SHP77 (cell line): Measurements from ENCODE around the gene ITGA1.
"Not testable (repeated sequence)": the region's sequence is repeated elsewhere in the genome, so short reads cannot be mapped to it uniquely, and the experiment has no call there.

Experiments used
- DNase-seq, 2 experiments: peaks; one replicate each; lab custom pipeline; 2025; lab: John Stamatoyannopoulos, UW

ITGA1 gene

DNA sequence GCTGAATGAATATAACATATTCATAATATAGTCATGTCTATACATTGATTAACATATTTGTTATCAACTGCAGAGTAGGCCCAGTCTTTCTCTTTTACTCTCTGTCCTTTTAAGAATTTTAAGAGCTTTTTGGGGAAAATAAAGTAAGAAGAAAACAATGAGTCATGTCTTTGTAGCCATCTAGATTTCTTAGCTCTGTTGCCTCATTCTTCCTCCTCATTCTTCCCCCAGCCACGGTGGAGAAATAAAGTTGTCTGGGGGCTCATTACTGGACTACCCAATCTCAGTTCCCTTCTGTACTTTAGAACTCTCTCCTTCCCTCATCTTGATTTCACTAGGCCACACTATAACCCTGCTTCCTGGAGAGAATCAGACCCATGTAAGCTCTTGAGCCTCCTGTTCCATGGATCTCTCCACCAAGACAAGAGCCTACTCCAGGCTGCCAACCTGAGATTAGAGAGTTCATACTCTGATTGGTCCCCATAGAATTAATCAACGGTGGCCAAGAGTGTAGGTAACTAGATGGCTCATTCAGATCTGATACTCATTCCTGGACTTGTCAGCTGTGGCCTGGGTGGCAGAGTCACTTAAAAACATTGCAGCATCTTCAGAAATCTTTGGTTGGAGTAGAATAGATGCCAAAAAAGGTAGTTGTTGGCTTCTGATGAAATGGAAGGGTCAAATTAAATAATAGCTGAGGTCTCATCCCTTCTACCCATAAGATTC is 44.2 kb downstream of the ITGA1 start:
- DNase-seq = no peak

DNA sequence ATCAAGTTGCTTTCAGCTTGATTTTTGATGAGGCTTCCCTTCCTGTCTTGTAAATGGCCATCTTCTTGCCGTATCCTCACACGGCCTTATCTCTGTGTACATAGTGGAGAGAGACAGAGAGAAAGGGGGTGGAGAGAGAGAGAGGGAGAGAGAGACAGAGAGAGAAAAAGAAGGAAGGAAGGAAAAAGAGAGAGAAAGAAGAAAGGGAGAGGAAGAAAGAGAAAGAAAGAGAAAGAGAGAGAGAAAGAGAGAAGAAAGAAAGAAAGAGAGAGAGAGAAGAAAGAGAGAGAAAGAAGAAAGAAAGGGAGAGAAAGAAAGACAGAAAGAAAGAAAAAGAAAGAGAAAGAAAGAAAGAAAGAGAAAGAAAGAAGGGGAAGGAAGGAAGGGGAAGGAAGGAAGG is 46.6 kb downstream of the ITGA1 start:
- no peak for DNase-seq

DNA sequence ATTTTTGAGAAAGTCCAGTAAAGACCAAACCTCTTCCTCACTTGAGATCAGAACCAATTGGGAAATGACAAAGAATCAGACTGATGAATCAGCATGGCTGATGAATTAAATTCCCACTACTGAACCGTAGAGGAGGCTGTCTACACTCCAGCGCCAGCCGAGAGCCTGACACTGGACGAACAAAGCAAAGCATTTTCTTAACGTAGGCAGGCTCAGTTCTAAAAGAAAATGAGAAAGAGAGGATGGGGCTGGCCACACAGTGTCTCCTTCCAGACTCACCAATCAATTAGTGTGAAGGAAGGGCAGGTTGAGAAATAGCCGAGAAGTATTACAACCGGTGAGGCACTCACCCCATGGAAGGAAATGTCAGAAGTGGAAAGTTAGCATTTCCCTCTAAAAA is 49.4 kb downstream of the ITGA1 start:
- DNase-seq = no peak

- DNase-seq = no peak
Measured at GRCh38 chr5:52837591-52838001, 49.9 kb downstream of the ITGA1 start.

DNA sequence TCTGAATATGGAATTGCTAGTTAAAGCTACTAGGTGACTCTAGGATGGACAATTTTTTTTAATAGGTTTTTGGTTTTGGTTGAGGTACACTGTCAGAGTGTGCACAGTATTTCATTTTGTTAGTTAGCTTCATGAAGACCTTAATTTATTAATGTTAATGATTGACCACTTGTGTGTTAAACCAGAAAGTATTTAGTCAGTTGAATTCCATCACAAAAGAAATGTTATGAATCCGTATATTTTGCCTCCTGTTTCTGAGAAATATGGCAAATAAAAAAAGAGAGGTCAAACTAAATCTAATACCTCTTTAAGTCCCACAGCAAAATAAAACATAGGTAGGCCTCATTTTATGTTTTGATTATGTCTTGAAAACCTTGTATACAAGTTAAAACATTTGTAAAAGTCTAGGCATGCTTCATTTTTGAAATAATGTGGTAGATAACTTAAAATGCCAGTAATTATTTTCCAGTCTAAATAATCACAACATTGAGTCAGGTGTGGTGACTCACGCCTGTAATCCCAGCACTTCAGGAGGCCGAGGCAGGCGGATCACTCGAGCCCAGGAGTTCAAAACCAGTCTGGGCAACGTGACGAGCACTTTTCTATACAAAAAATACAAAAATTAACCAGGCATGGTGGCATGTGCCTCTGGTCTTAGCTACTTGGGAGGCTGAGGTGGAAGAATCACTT is 50.8 kb downstream of the ITGA1 start:
- DNase-seq = no peak

- DNase-seq = no peak
Measured at GRCh38 chr5:52839285-52839684, 51.6 kb downstream of the ITGA1 start.

GRCh38 chr5:52840277-52841050 is 52.7 kb downstream of the ITGA1 start:
- no peak for DNase-seq

- DNase-seq = no peak
Measured at GRCh38 chr5:52841114-52841513, 53.4 kb downstream of the ITGA1 start.

GRCh38 chr5:52842111-52842510 is 54.4 kb downstream of the ITGA1 start:
- DNase-seq = no peak

- no peak for DNase-seq
Measured at GRCh38 chr5:52844885-52845284, 57.2 kb downstream of the ITGA1 start.

DNA sequence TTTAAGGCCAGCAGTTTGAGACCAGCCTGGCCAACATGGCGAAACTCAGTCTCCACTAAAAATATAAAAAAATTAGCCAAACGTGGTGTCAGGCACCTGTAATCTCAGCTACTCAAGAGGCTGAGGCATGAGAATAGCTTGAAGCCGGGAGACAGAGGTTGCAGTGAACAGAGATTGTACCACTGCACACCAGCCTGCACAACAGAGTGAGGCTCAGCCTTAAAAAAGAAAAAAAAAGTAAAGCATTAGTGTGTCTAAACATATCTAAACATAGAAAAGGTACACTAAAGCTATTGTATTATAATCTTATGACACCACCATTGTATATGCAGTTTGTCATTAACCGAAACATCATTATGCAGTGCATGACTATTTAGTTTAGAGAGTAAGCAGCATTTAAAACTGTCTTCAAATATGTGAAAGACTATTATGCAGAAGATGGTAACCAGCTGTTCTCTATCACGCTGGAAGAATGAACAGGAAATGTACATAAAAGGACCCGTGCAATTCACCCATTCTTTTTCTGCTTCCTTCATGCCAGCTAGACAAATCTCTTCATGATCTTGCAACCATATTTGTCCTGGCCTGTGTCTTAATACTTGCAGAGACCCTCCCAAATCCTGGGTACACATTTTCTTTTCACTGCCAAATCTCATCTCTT is 58.6 kb downstream of the ITGA1 start:
- DNase-seq = no peak

DNA sequence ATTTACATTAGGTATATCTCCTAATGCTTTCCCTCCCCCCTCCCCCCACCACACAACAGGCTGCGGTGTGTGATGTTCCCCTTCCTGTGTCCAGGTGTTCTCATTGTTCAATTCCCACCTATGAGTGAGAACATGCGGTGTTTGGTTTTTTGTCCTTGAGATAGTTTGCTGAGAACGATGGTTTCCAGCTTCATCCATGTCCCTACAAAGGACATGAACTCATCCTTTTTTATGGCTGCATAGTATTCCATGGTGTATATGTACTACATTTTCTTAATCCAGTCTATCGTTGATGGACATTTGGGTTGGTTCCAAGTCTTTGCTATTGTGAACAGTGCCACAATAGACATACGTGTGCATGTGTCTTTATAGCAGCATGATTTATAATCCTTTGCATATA is 61.0 kb downstream of the ITGA1 start:
- DNase-seq = not testable (repeated sequence)

- DNase-seq = no peak
Measured at GRCh38 chr5:52849544-52849943, 61.8 kb downstream of the ITGA1 start.

GRCh38 chr5:52853650-52854049 is 65.9 kb downstream of the ITGA1 start:
- no peak for DNase-seq

DNA sequence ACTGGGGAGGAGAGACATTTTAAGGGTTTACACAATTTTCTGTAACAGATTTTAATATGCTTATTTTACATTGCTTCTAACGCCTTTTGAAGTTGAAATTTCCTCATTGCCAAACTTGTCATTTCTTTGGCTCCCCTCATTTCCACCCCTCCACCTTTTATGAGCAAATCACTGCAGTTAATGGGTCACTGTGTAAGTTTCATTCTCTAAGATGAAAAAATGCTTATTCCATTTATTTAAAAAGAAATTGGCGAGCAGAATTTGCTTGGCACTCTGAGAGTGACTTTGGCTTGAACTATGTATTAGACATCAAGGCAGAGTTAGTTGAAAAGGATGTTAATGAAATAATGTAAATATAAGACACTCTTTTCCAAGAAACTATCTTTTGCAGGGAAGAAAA is 66.6 kb downstream of the ITGA1 start:
- no peak for DNase-seq

- no peak for DNase-seq
Measured at GRCh38 chr5:52854949-52855348, 67.2 kb downstream of the ITGA1 start.

GRCh38 chr5:52856564-52856963 is 68.8 kb downstream of the ITGA1 start:
- DNase-seq = no peak

DNA sequence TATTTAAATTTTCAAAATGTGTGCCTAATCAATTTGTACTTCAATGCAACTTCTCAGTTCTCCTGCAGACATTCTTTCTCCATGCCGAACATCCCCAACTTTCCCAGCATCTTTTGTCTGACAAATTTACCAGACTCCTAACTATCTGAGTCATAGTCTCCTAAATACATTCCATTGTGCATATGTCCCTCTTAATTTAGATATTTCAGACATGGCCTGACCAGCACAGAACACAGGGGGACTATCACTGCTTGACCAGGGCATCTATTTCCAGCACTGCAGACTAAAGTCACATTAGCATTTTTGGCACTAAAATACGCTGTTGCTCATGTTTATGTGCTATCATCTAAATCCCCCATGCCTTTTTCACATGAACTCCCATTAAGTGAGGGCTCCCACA is 71.9 kb downstream of the ITGA1 start:
- no peak for DNase-seq

- no peak for DNase-seq
Measured at GRCh38 chr5:52861368-52861767, 73.7 kb downstream of the ITGA1 start.

- DNase-seq = no peak
Measured at GRCh38 chr5:52863715-52864290, 76.1 kb downstream of the ITGA1 start.

DNA sequence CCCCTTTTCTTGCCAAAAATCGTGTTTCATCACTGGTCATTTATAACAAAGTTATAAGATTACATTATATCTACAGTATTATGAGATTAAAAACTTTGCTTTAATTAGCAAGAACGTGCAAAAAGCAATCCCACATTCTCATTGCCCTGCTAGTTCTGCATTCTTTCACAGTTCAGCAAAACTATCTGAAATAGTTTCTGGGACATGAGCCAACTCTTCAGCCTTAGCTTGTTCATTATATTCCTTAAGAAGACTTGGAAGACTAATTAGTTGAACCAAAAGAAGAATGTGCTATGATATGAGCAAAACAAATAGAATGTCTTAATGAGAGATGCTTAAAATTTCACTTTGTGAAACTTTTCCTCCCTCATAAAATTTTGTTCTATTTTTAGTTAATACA is 76.7 kb downstream of the ITGA1 start:
- DNase-seq = no peak

GRCh38 chr5:52864884-52865283 is 77.2 kb downstream of the ITGA1 start:
- DNase-seq = no peak
